ENCODE measurements around the gene ZNF135. TPM values are rescaled to one million over a fixed set of nuclear protein-coding genes. Genes with fewer than 3 reads are reported as not detected.

ZNF135 gene
- 4.3 TPM for polyA plus RNA-seq (2013, experiment 1 of 2; ENCODE audit: insufficient read length)
- polyA plus RNA-seq (2013, experiment 2 of 2; ENCODE audit: insufficient read length), result 3.7 TPM

GRCh38 chr19:58059003-58059670 is at the start of gene ZNF135:
TSS of gene ZNF135 (plus strand) at chr19:58059282. CDS start at chr19:58060003, 721 bp downstream.
- DNase-seq, result peak; percentile 85

GRCh38 chr19:58009301-58009665 is 49.8 kb upstream of the ZNF135 start:
- no peak for DNase-seq

- peak; percentile 79 for DNase-seq
Observed at GRCh38 chr19:58009666-58010301, 49.3 kb upstream of the ZNF135 start.

- no peak for DNase-seq
Observed at GRCh38 chr19:58010507-58010906, 48.6 kb upstream of the ZNF135 start.

GRCh38 chr19:58014141-58014540 is 44.9 kb upstream of the ZNF135 start:
- DNase-seq, result no peak

GRCh38 chr19:58020129-58020528 is 39.0 kb upstream of the ZNF135 start:
- no peak for DNase-seq

- peak; percentile 13 for DNase-seq
Observed at GRCh38 chr19:58021541-58022282, 37.4 kb upstream of the ZNF135 start.

GRCh38 chr19:58022283-58022660 is 36.8 kb upstream of the ZNF135 start:
- DNase-seq, result no peak

- DNase-seq, result no peak
Observed at GRCh38 chr19:58024661-58025060, 34.4 kb upstream of the ZNF135 start.

GRCh38 chr19:58033741-58034476 is 25.2 kb upstream of the ZNF135 start, which contains the start of gene ZSCAN1:
TSS of gene ZSCAN1 (plus strand) at chr19:58034025. CDS start at chr19:58037837, 3,812 bp downstream.
- DNase-seq, result peak; percentile 85

GRCh38 chr19:58034477-58034793 is 24.6 kb upstream of the ZNF135 start:
- DNase-seq, result no peak

- no peak for DNase-seq
Observed at GRCh38 chr19:58035863-58036262, 23.2 kb upstream of the ZNF135 start.

GRCh38 chr19:58037927-58038687 is 21.0 kb upstream of the ZNF135 start:
- DNase-seq, result no peak

GRCh38 chr19:58038688-58039204 is 20.3 kb upstream of the ZNF135 start:
- no peak for DNase-seq

GRCh38 chr19:58040751-58041525 is 18.1 kb upstream of the ZNF135 start:
- DNase-seq, result no peak

- no peak for DNase-seq
Observed at GRCh38 chr19:58042495-58043340, 16.4 kb upstream of the ZNF135 start.

- no peak for DNase-seq
Observed at GRCh38 chr19:58044391-58044790, 14.7 kb upstream of the ZNF135 start.

- DNase-seq, result no peak
Observed at GRCh38 chr19:58044886-58045285, 14.2 kb upstream of the ZNF135 start.

- DNase-seq, result no peak
Observed at GRCh38 chr19:58045411-58046050, 13.6 kb upstream of the ZNF135 start.

GRCh38 chr19:58046856-58047255 is 12.2 kb upstream of the ZNF135 start:
- DNase-seq, result no peak
